ENCODE results near the gene LGR4. TPM values are rescaled to one million over a fixed set of nuclear protein-coding genes. Genes with fewer than 3 reads are reported as not detected.
"Not testable (repeated sequence)": the region's sequence is repeated elsewhere in the genome, so short reads cannot be mapped to it uniquely, and the experiment has no call there.

The LGR4 gene
- total and polyA plus RNA-seq, 4 donors, result 4.6 to 25.7 (median 21.5) TPM

DNA sequence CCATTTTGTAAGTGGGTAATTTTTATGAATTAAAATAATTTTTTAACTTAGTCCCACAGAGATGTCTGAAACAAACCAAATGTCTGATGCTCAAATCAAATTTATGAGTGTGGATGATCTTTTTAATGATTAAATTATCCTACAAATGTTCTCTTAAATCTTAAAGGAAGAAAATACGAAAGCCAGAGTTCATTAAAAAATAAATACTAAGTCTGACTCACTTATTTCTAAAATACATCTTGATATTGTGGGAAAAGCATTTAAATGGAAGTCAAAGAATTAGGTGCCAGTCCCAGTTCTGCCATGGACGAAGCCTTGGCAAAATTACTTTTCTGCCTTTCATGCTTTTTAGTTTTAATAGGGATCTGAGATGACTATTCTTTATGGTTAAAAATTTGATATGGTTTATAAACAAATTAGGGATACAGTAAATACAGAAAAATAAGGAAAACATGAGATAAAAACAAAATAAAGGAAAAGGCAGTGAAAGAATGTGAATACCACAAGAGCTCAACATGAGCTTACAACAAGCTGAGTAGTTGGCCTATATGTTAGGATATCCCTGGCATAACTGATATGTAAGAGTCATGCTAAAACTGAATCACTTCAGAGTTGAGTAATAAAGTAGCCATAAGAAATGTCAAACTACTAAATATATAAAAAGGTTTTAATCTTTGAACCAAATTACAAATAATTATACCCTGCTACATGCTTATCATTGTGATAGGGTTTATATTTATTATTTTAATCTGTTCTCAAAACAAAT, 118.8 kb downstream of the LGR4 start:
- Histone ChIP-seq H3K27ac (ENCODE audit: low read depth in 1 of 2, low read length in 2 of 2) (no peak overlapping the region), H3K36me3 (ENCODE audit: control insufficient read depth in 1 of 2, insufficient read depth in 2 of 2, low read length in 1 of 2) (no peaks in the 10 kb centered on the region), H3K27me3 (ENCODE audit: control insufficient read depth in 1 of 2, insufficient read depth in 2 of 2, low read length in 1 of 2) (no peaks in the 10 kb centered on the region), H3K4me1 (ENCODE audit: control insufficient read depth in 1 of 2, insufficient read depth in 2 of 2, low read length in 2 of 2) (no peaks in the 10 kb centered on the region), H3K4me3 (ENCODE audit: low read length in 2 of 2) (no peak overlapping the region), H3K9me3 (ENCODE audit: control insufficient read depth, low read length) (no peaks in the 10 kb centered on the region)
- ATAC-seq (ENCODE audit: low FRiP score) (no peak), DNase-seq (no peak)
- intact Hi-C loops (cut with DNase I), result no loop called here
- 15 to 19% methylated on average over 2 of the region's 2 CpGs for WGBS, 2 donors

- H3K27me3 ChIP-seq (ENCODE audit: control insufficient read depth in 1 of 2, insufficient read depth in 2 of 2, low read length in 1 of 2), result no peaks in the 10 kb centered on the region
- intact Hi-C loops (cut with DNase I), result no loop called here
- no peak overlapping the region for H3K27ac ChIP-seq (ENCODE audit: low read depth in 1 of 2, low read length in 2 of 2)
- DNase-seq (no peak), ATAC-seq (ENCODE audit: low FRiP score) (no peak)
- no peaks in the 10 kb centered on the region for H3K36me3 ChIP-seq (ENCODE audit: control insufficient read depth in 1 of 2, insufficient read depth in 2 of 2, low read length in 1 of 2)
- WGBS, 2 donors, result 74 to 83% methylated on average over 2 of the region's 2 CpGs
- no peak overlapping the region for H3K4me3 ChIP-seq (ENCODE audit: low read length in 2 of 2)
- no peaks in the 10 kb centered on the region for H3K9me3 ChIP-seq (ENCODE audit: control insufficient read depth, low read length)
- no peaks in the 10 kb centered on the region for H3K4me1 ChIP-seq (ENCODE audit: control insufficient read depth in 1 of 2, insufficient read depth in 2 of 2, low read length in 2 of 2)
These were observed 119.8 kb downstream of the LGR4 start for GRCh38 chr11:27352781-27353180.

DNA sequence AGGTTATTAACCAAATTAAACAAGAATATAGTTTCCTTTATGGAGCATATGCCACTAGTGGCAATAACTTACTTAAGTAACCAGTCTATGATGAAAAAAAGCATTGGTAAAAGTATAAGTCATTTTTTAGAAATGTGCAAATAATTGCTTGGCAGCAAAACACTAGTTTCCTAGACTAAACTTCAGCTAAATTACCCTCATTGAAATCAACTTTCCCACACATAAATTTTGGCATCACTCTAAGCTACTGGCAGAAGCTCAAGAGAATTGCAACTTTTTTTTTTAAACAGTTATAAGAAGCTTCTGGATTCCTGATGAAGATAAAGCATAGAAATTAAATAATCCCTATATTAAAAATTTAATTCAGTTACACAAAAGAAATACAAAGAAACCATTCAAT, 122.1 kb downstream of the LGR4 start:
- no peak for ATAC-seq (ENCODE audit: low FRiP score)
- H3K4me1 ChIP-seq (ENCODE audit: control insufficient read depth in 1 of 2, insufficient read depth in 2 of 2, low read length in 2 of 2), result no peaks in the 10 kb centered on the region
- no peak overlapping the region for H3K4me3 ChIP-seq (ENCODE audit: low read length in 2 of 2)
- H3K36me3 ChIP-seq (ENCODE audit: control insufficient read depth in 1 of 2, insufficient read depth in 2 of 2, low read length in 1 of 2), result no peaks in the 10 kb centered on the region
- H3K9me3 ChIP-seq (ENCODE audit: control insufficient read depth, low read length), result no peaks in the 10 kb centered on the region
- no peaks in the 10 kb centered on the region for H3K27me3 ChIP-seq (ENCODE audit: control insufficient read depth in 1 of 2, insufficient read depth in 2 of 2, low read length in 1 of 2)
- H3K27ac ChIP-seq (ENCODE audit: low read depth in 1 of 2, low read length in 2 of 2), result no peak overlapping the region
- intact Hi-C loops (cut with DNase I), result no loop called here
- no peak for DNase-seq

GRCh38 chr11:27349919-27350318, 122.7 kb downstream of the LGR4 start:
- H3K27me3 ChIP-seq (ENCODE audit: control insufficient read depth in 1 of 2, insufficient read depth in 2 of 2, low read length in 1 of 2), result no peaks in the 10 kb centered on the region
- no peaks in the 10 kb centered on the region for H3K9me3 ChIP-seq (ENCODE audit: control insufficient read depth, low read length)
- intact Hi-C loops (cut with DNase I), result no loop called here
- H3K36me3 ChIP-seq (ENCODE audit: control insufficient read depth in 1 of 2, insufficient read depth in 2 of 2, low read length in 1 of 2), result no peaks in the 10 kb centered on the region
- ATAC-seq (ENCODE audit: low FRiP score) (no peak), DNase-seq (no peak)
- no peak overlapping the region for H3K27ac ChIP-seq (ENCODE audit: low read depth in 1 of 2, low read length in 2 of 2)
- 91 to 96% methylated on average over 2 of the region's 2 CpGs for WGBS, 2 donors
- no peaks in the 10 kb centered on the region for H3K4me1 ChIP-seq (ENCODE audit: control insufficient read depth in 1 of 2, insufficient read depth in 2 of 2, low read length in 2 of 2)
- H3K4me3 ChIP-seq (ENCODE audit: low read length in 2 of 2), result no peak overlapping the region

- ATAC-seq (ENCODE audit: low FRiP score), result no peak
- no peak overlapping the region for H3K4me3 ChIP-seq (ENCODE audit: low read length in 2 of 2)
- H3K27ac ChIP-seq (ENCODE audit: low read depth in 1 of 2, low read length in 2 of 2), result no peak overlapping the region
- DNase-seq, result no peak
- no peaks in the 10 kb centered on the region for H3K36me3 ChIP-seq (ENCODE audit: control insufficient read depth in 1 of 2, insufficient read depth in 2 of 2, low read length in 1 of 2)
- H3K9me3 ChIP-seq (ENCODE audit: control insufficient read depth, low read length), result no peaks in the 10 kb centered on the region
- intact Hi-C loops (cut with DNase I), result no loop called here
- no peaks in the 10 kb centered on the region for H3K27me3 ChIP-seq (ENCODE audit: control insufficient read depth in 1 of 2, insufficient read depth in 2 of 2, low read length in 1 of 2)
- no peaks in the 10 kb centered on the region for H3K4me1 ChIP-seq (ENCODE audit: control insufficient read depth in 1 of 2, insufficient read depth in 2 of 2, low read length in 2 of 2)
- 9 to 17% methylated on average over 3 of the region's 3 CpGs for WGBS, 2 donors
These were observed 124.2 kb downstream of the LGR4 start for GRCh38 chr11:27348340-27348873.

DNA sequence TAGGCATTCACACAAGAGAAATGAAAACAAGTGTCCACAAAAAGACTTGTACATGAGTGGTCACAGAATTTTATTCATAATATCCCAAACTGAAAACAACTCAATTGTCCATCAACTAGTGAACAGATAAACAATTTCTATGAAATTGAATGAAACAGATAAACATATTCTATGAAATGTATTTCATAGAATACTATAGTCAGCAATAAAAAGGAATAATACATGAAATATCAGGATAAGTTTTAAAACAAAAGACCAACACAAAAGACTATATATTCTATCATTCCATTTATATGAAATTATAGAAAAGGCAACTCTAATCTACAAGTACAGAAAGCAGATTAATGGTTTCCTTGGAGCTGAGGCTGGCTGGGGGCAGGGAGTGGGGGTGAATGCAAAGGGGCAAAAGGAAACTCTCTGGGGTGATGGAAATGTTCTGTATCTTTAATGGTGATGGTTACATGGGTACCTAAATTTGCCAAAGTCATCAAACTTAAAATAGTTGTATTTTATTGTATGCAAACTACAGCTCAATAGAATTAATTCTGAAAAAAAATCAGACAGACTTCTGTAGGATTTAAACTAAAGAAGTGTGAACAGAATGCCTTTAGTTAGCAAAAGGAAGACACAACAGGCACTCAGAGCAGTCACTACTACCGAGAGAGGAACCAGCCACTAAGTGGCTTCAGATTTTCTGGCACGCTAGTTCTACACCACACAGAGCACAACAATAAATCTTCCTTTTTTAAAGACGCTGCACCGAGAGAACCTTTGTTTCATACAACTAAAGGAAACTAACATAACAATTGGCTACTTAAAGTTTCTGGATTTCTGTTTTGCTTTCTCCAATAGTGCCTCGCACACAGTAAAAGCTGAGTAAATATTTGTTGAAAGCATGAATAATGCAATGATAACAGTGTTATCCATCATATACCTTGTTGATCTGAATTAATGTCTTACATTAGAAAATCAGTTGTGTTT, 124.9 kb downstream of the LGR4 start:
- Histone ChIP-seq H3K27me3 (ENCODE audit: control insufficient read depth in 1 of 2, insufficient read depth in 2 of 2, low read length in 1 of 2) (no peaks in the 10 kb centered on the region), H3K36me3 (ENCODE audit: control insufficient read depth in 1 of 2, insufficient read depth in 2 of 2, low read length in 1 of 2) (no peaks in the 10 kb centered on the region), H3K4me3 (ENCODE audit: low read length in 2 of 2) (no peak overlapping the region), H3K4me1 (ENCODE audit: control insufficient read depth in 1 of 2, insufficient read depth in 2 of 2, low read length in 2 of 2) (no peaks in the 10 kb centered on the region), H3K27ac (ENCODE audit: low read depth in 1 of 2, low read length in 2 of 2) (no peak overlapping the region), H3K9me3 (ENCODE audit: control insufficient read depth, low read length) (no peaks in the 10 kb centered on the region)
- intact Hi-C loops (cut with DNase I), result no loop called here
- no peak for ATAC-seq (ENCODE audit: low FRiP score)
- WGBS, 2 donors, result 2 to 14% methylated on average over 5 of the region's 5 CpGs
- DNase-seq, result no peak

DNA sequence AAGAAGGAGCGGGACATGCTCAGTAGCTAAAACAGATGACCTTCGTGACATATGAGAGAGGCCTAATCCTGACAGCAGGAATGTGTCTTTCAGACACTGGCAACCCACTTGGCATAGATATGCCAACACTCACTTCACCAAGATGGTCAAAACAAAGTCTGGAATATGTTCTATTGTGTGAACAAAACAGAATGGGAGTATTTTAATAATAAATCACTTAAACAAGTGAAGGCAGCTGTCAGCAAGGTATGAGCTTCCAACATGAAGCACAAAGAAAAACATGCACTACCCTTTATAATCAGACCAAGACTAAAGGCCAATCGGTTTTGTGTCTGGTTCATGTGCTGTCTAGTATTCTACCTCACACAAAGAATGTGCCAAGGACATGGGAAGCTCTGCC, 132.6 kb downstream of the LGR4 start:
- intact Hi-C loops (cut with DNase I), result no loop called here
- no peak overlapping the region for H3K27ac ChIP-seq (ENCODE audit: low read depth in 1 of 2, low read length in 2 of 2)
- no peaks in the 10 kb centered on the region for H3K36me3 ChIP-seq (ENCODE audit: control insufficient read depth in 1 of 2, insufficient read depth in 2 of 2, low read length in 1 of 2)
- H3K4me3 ChIP-seq (ENCODE audit: low read length in 2 of 2), result no peak overlapping the region
- no peaks in the 10 kb centered on the region for H3K27me3 ChIP-seq (ENCODE audit: control insufficient read depth in 1 of 2, insufficient read depth in 2 of 2, low read length in 1 of 2)
- WGBS, 2 donors, result 14 to 34% methylated on average over 3 of the region's 3 CpGs
- H3K9me3 ChIP-seq (ENCODE audit: control insufficient read depth, low read length), result no peaks in the 10 kb centered on the region
- ATAC-seq (ENCODE audit: low FRiP score), result no peak
- H3K4me1 ChIP-seq (ENCODE audit: control insufficient read depth in 1 of 2, insufficient read depth in 2 of 2, low read length in 2 of 2), result peaks cover 0 to 2% of the 10 kb centered on the region in 2 donors
- no peak for DNase-seq

GRCh38 chr11:27334764-27335163, 137.8 kb downstream of the LGR4 start:
- H3K4me1 ChIP-seq (ENCODE audit: control insufficient read depth in 1 of 2, insufficient read depth in 2 of 2, low read length in 2 of 2); H3K27me3 ChIP-seq (ENCODE audit: control insufficient read depth in 1 of 2, insufficient read depth in 2 of 2, low read length in 1 of 2); ATAC-seq (ENCODE audit: low FRiP score); H3K9me3 ChIP-seq (ENCODE audit: control insufficient read depth, low read length); H3K4me3 ChIP-seq (ENCODE audit: low read length in 2 of 2); intact Hi-C loops (cut with DNase I); H3K36me3 ChIP-seq (ENCODE audit: control insufficient read depth in 1 of 2, insufficient read depth in 2 of 2, low read length in 1 of 2); DNase-seq; H3K27ac ChIP-seq (ENCODE audit: low read depth in 1 of 2, low read length in 2 of 2): not testable (repeated sequence)
- 94 to 97% methylated on average over 4 of the region's 4 CpGs for WGBS, 2 donors

Measured in aorta (tissue), 5 donors.